ENCODE results near the gene ETNK2. TPM values are rescaled to one million over a fixed set of nuclear protein-coding genes. Genes with fewer than 3 reads are reported as not detected.

The ETNK2 gene
- total RNA-seq, 4 donors from 2014 or later = 6.7 to 54.4 (median 25.0) TPM

GRCh38 chr1:204142032-204142974, 9.5 kb downstream of the ETNK2 start:
- no peak for TF ChIP-seq POLR2A (IDR thresholded peaks at IDR 0.05)
- TF ChIP-seq CTCF (IDR thresholded peaks at IDR 0.05) = no peak

GRCh38 chr1:204141131-204141530, 10.7 kb downstream of the ETNK2 start:
- intact Hi-C loops (cut with DNase I) = no loop called here
- Histone ChIP-seq H3K27ac (no peak overlapping the region), H3K4me1 (peaks cover 0 to 31% (median 0%) of the 10 kb centered on the region in 3 donors), H3K4me3 (no peak overlapping the region), H3K27me3 (no peaks in the 10 kb centered on the region), H3K36me3 (peaks cover 0 to 73% (median 0%) of the 10 kb centered on the region in 3 donors), H3K9me3 (no peaks in the 10 kb centered on the region)
- WGBS, 2 donors = 75 to 83% methylated on average over 1 to 2 of the region's 3 CpGs
- TF ChIP-seq CTCF (IDR thresholded peaks at IDR 0.05) (no peak), POLR2A (IDR thresholded peaks at IDR 0.05) (no peak)
- no peak for DNase-seq

More at GRCh38 chr1:204142032-204142974, 9.5 kb downstream of the ETNK2 start:
- H3K36me3 ChIP-seq = peaks cover 0 to 72% (median 0%) of the 10 kb centered on the region in 3 donors
- H3K4me3 ChIP-seq = no peak overlapping the region
- H3K27me3 ChIP-seq = no peaks in the 10 kb centered on the region
- no peaks in the 10 kb centered on the region for H3K9me3 ChIP-seq
- intact Hi-C loops (cut with DNase I) = no loop called here
- WGBS, 2 donors = 85 to 91% methylated on average over 3 to 4 of the region's 5 CpGs
- peaks cover 0 to 20% (median 0%) of the 10 kb centered on the region in 3 donors for H3K4me1 ChIP-seq
- H3K27ac ChIP-seq = no peak overlapping the region
- no peak for DNase-seq

- no peak for TF ChIP-seq POLR2A (IDR thresholded peaks at IDR 0.05)
- no peak for TF ChIP-seq CTCF (IDR thresholded peaks at IDR 0.05)
- 87 to 95% methylated on average over 6 of the region's 6 CpGs for WGBS, 2 donors
- DNase-seq = no peak
- Histone ChIP-seq H3K4me3 (no peak overlapping the region), H3K36me3 (peaks cover 0 to 76% (median 0%) of the 10 kb centered on the region in 3 donors), H3K27me3 (no peaks in the 10 kb centered on the region), H3K4me1 (peaks cover 0 to 27% (median 0%) of the 10 kb centered on the region in 3 donors), H3K27ac (no peak overlapping the region), H3K9me3 (no peaks in the 10 kb centered on the region)
- intact Hi-C loops (cut with DNase I) = no loop called here
These were observed 11.9 kb downstream of the ETNK2 start for GRCh38 chr1:204139952-204140351.

GRCh38 chr1:204139088-204139487, 12.8 kb downstream of the ETNK2 start:
- Histone ChIP-seq H3K4me1 (peaks cover 0 to 18% (median 0%) of the 10 kb centered on the region in 3 donors), H3K27ac (no peak overlapping the region), H3K4me3 (no peak overlapping the region), H3K9me3 (no peaks in the 10 kb centered on the region), H3K27me3 (no peaks in the 10 kb centered on the region), H3K36me3 (peaks cover 0 to 85% (median 0%) of the 10 kb centered on the region in 3 donors)
- TF ChIP-seq CTCF (IDR thresholded peaks at IDR 0.05) = no peak
- no peak for TF ChIP-seq POLR2A (IDR thresholded peaks at IDR 0.05)
- 62 to 85% methylated on average over 2 of the region's 2 CpGs for WGBS, 2 donors
- intact Hi-C loops (cut with DNase I) = no loop called here
- no peak for DNase-seq

GRCh38 chr1:204136814-204137213, 15.0 kb downstream of the ETNK2 start:
- whole genome bisulfite sequencing, 2 donors = 73% methylated on average over 2 of the region's 2 CpGs; no CpG with 5 or more reads in 1 of the 2 donors
- H3K4me3 ChIP-seq = no peak overlapping the region
- no peak overlapping the region for H3K27ac ChIP-seq
- TF ChIP-seq POLR2A (IDR thresholded peaks at IDR 0.05) = no peak
- TF ChIP-seq CTCF (IDR thresholded peaks at IDR 0.05) = no peak
- H3K9me3 ChIP-seq = no peaks in the 10 kb centered on the region
- peaks cover 0 to 24% (median under 1%) of the 10 kb centered on the region in 3 donors for H3K4me1 ChIP-seq
- no peak for DNase-seq
- H3K36me3 ChIP-seq = peaks cover 0 to 84% (median 0%) of the 10 kb centered on the region in 3 donors
- H3K27me3 ChIP-seq = no peaks in the 10 kb centered on the region
- intact Hi-C loops (cut with DNase I) = no loop called here
